ENCODE data around the gene INSYN2B. TPM values are rescaled to one million over a fixed set of nuclear protein-coding genes. Genes with fewer than 3 reads are reported as not detected.

The INSYN2B gene
- total and polyA plus RNA-seq, 2 experiments from 2014 or later, result not detected

GRCh38 chr5:170008376-170008775 lies 28.1 kb upstream of the INSYN2B start:
- no peaks in the 10 kb centered on the region for H3K36me3 ChIP-seq (ENCODE audit: insufficient read depth)
- no peak overlapping the region for H3K27ac ChIP-seq (ENCODE audit: low read depth)
- no peaks in the 10 kb centered on the region for H4K20me1 ChIP-seq (replicated peaks; ENCODE audit: insufficient read depth)
- Mint-ChIP-seq H3K27ac (no peak overlapping the region), H3K27me3 (ENCODE audit: insufficient read depth, low read depth, poor library complexity) (peaks cover 4% of the 10 kb centered on the region), H3K9me3 (peaks cover 6% of the 10 kb centered on the region; the same call in 1 of the 3 replicates), H3K36me3 (ENCODE audit: low read depth) (no peaks in the 10 kb centered on the region; the same call in 2 of the 3 replicates), H3K4me1 (peaks cover 7% of the 10 kb centered on the region; the same call in 1 of the 3 replicates), H3K4me3 (no peak overlapping the region)
- DNase-seq (ENCODE audit: low spot score), result no peak
- H3K4me1 ChIP-seq (ENCODE audit: insufficient read depth), result no peaks in the 10 kb centered on the region
- no peaks in the 10 kb centered on the region for H3K9me2 ChIP-seq (ENCODE audit: insufficient read depth)
- H3K4me3 ChIP-seq, result no peak overlapping the region
- H3K4me2 ChIP-seq, result no peak overlapping the region
- TF ChIP-seq ZNF331 (CRISPR knock-in tag; IDR thresholded peaks at IDR 0.05; ENCODE audit: low read depth) (no peak), ZNF114 (CRISPR knock-in tag; IDR thresholded peaks at IDR 0.05) (no peak), NANOG (IDR thresholded peaks at IDR 0.05; ENCODE audit: borderline replicate concordance) (no peak), ZNF462 (CRISPR knock-in tag; IDR thresholded peaks at IDR 0.05) (no peak), JUNB (IDR thresholded peaks at IDR 0.05; ENCODE audit: unreplicated experiment) (no peak), ETS1 (IDR thresholded peaks at IDR 0.05) (no peak), CTCF (conservative IDR thresholded peaks at IDR 0.05; ENCODE audit: low read depth in 2 of 2) (no peak), STAT1 (IDR thresholded peaks at IDR 0.05; ENCODE audit: unreplicated experiment) (no peak), EZH2 (IDR thresholded peaks at IDR 0.05; ENCODE audit: low read depth, unreplicated experiment) (no peak), CREB1 (CRISPR knock-in tag; IDR thresholded peaks at IDR 0.05; ENCODE audit: low read depth) (no peak), REST (IDR thresholded peaks at IDR 0.05; ENCODE audit: unreplicated experiment) (no peak), EZH2phosphoT487 (IDR thresholded peaks at IDR 0.05; ENCODE audit: unreplicated experiment) (no peak), POLR2AphosphoS5 (IDR thresholded peaks at IDR 0.05; ENCODE audit: low read depth) (no peak)
- no peaks in the 10 kb centered on the region for H3K79me2 ChIP-seq (replicated peaks; ENCODE audit: insufficient read depth)
- no peaks in the 10 kb centered on the region for H3K27me3 ChIP-seq (ENCODE audit: insufficient read depth)
- no peak overlapping the region for H2AFZ ChIP-seq
- H3F3A ChIP-seq (replicated peaks; ENCODE audit: low read depth), result no peaks in the 10 kb centered on the region
- no peak for ATAC-seq
